GM12891 (cell line): Measurements from ENCODE around the gene RUVBL1.

Experiments
- DNase-seq: peaks from one replicate; pipeline ENCODE4 v3.0.0; 2011; ENCODE audit warnings: low spot score; ENCODE audit not compliant: insufficient read length
- FAIRE-seq: peaks from 2 replicates; lab custom pipeline; 2011; peaks lifted over from hg19 to GRCh38; lab: Jason Lieb, UNC
- PAX5 ChIP-seq: IDR thresholded peaks from 2 replicates; pipeline ENCODE4 v1.6.1; 2011; ENCODE audit warnings: low read length, moderate library complexity, mild to moderate bottlenecking; ENCODE audit not compliant: insufficient read depth, severe bottlenecking
- POLR2A ChIP-seq: IDR thresholded peaks from 2 replicates; pipeline ENCODE4 v1.6.1; 2011; ENCODE audit warnings: low read depth, low read length, control low read depth
- POLR2AphosphoS5 ChIP-seq: IDR thresholded peaks from 2 replicates; pipeline ENCODE4 v1.6.1; 2011; ENCODE audit warnings: low read depth, low read length, control low read depth
- POU2F2 ChIP-seq: IDR thresholded peaks from 2 replicates; pipeline ENCODE4 v1.6.1; 2011; ENCODE audit warnings: low read depth, mild to moderate bottlenecking, control low read depth, low read length, moderate library complexity
- SPI1 ChIP-seq: IDR thresholded peaks from 2 replicates; pipeline ENCODE4 v1.6.1; 2011; ENCODE audit warnings: low read depth, low read length, control low read depth
- TAF1 ChIP-seq: IDR thresholded peaks from 2 replicates; pipeline ENCODE4 v1.6.1; 2011; ENCODE audit warnings: low read depth, low read length, control low read depth

The RUVBL1 gene

GRCh38 chr3:128111147-128111546 lies 12.5 kb downstream of the RUVBL1 start:
- no peak for TF ChIP-seq PAX5
- no peak for TF ChIP-seq SPI1
- TF ChIP-seq TAF1: no peak
- TF ChIP-seq POLR2A: no peak
- TF ChIP-seq POLR2AphosphoS5: no peak
- no peak for TF ChIP-seq POU2F2
- DNase-seq (no peak), FAIRE-seq (no peak)

- DNase-seq (no peak), FAIRE-seq (no peak)
- no peak for TF ChIP-seq PAX5
- TF ChIP-seq TAF1: no peak
Measured at GRCh38 chr3:128107834-128108233, 15.8 kb downstream of the RUVBL1 start.

- FAIRE-seq (no peak), DNase-seq (no peak)
- TF ChIP-seq SPI1: no peak
Measured at GRCh38 chr3:128103136-128103676, 20.4 kb downstream of the RUVBL1 start.

- no peak for FAIRE-seq
- DNase-seq: no peak
- no peak for TF ChIP-seq POLR2AphosphoS5
- TF ChIP-seq POLR2A: no peak
- TF ChIP-seq TAF1: no peak
- no peak for TF ChIP-seq SPI1
- TF ChIP-seq POU2F2: no peak
- TF ChIP-seq PAX5: no peak
Measured at GRCh38 chr3:128100638-128101037, 23.0 kb downstream of the RUVBL1 start.

GRCh38 chr3:128100161-128100560 lies 23.5 kb downstream of the RUVBL1 start:
- no peak for DNase-seq

GRCh38 chr3:128098234-128098633 lies 25.4 kb downstream of the RUVBL1 start:
- TF ChIP-seq POLR2A: no peak
- no peak for TF ChIP-seq POLR2AphosphoS5
- no peak for TF ChIP-seq SPI1
- TF ChIP-seq TAF1: no peak
- TF ChIP-seq POU2F2: no peak
- FAIRE-seq (no peak), DNase-seq (no peak)

More at GRCh38 chr3:128100161-128100560, 23.5 kb downstream of the RUVBL1 start:
- no peak for FAIRE-seq
- TF ChIP-seq PAX5: no peak
- no peak for TF ChIP-seq POLR2A
- TF ChIP-seq SPI1: no peak
- TF ChIP-seq TAF1: no peak
- TF ChIP-seq POU2F2: no peak
- TF ChIP-seq POLR2AphosphoS5: no peak

- FAIRE-seq (peak; percentile 91), DNase-seq (peak; percentile 73)
Measured at GRCh38 chr3:128095222-128095703, 28.3 kb downstream of the RUVBL1 start.

GRCh38 chr3:128094295-128095151 lies 29.1 kb downstream of the RUVBL1 start:
- no peak for FAIRE-seq
- no peak for DNase-seq
- TF ChIP-seq POLR2AphosphoS5 (no peak), SPI1 (no peak), TAF1 (no peak), PAX5 (no peak), POU2F2 (no peak), POLR2A (no peak)

More at GRCh38 chr3:128095222-128095703, 28.3 kb downstream of the RUVBL1 start:
- TF ChIP-seq TAF1 (no peak), POLR2AphosphoS5 (no peak), SPI1 (no peak), PAX5 (no peak), POU2F2 (no peak), POLR2A (no peak)

- no peak for TF ChIP-seq POU2F2
- no peak for TF ChIP-seq SPI1
- no peak for TF ChIP-seq TAF1
- no peak for TF ChIP-seq POLR2AphosphoS5
- no peak for TF ChIP-seq POLR2A
- no peak for TF ChIP-seq PAX5
- DNase-seq (no peak), FAIRE-seq (peak; percentile 23)
Measured at GRCh38 chr3:128091586-128091985, 32.0 kb downstream of the RUVBL1 start.

GRCh38 chr3:128089135-128089534 lies 34.5 kb downstream of the RUVBL1 start:
- FAIRE-seq (no peak), DNase-seq (no peak)

More at GRCh38 chr3:128089135-128089534, 34.5 kb downstream of the RUVBL1 start:
- no peak for TF ChIP-seq PAX5
- TF ChIP-seq POU2F2: no peak
- TF ChIP-seq TAF1: no peak
- TF ChIP-seq POLR2A: no peak
- no peak for TF ChIP-seq SPI1
- TF ChIP-seq POLR2AphosphoS5: no peak
